ENCODE measurements around the gene HCFC1. TPM values are rescaled to one million over a fixed set of nuclear protein-coding genes. Genes with fewer than 3 reads are reported as not detected.

The HCFC1 gene
- total RNA-seq, 1 experiment from 2014 or later, result 64.9 TPM

Other genes with a start within 250 kb of the HCFC1 start
- 95.0 and 176 TPM in 2 replicates for gene BCAP31, start 247.4 kb downstream of the HCFC1 start, total RNA-seq (2014; rRNA removed; shearing (Covaris generic))
- 12.2 and 17.1 TPM in 2 replicates for gene ABCD1, start 247.0 kb downstream of the HCFC1 start, total RNA-seq (2014; rRNA removed; shearing (Covaris generic))
- gene PLXNB3, start 207.6 kb downstream of the HCFC1 start, total RNA-seq (2014; rRNA removed; shearing (Covaris generic)), result 0.07 TPM in 1 of 2 replicates, not detected in the other
- not detected in 2 replicates for gene SRPK3, start 190.8 kb downstream of the HCFC1 start, total RNA-seq (2014; rRNA removed; shearing (Covaris generic))
- gene IDH3G, start 177.4 kb downstream of the HCFC1 start, total RNA-seq (2014; rRNA removed; shearing (Covaris generic)), result 63.3 and 76.2 TPM in 2 replicates
- 148 and 198 TPM in 2 replicates for gene SSR4, start 177.2 kb downstream of the HCFC1 start, total RNA-seq (2014; rRNA removed; shearing (Covaris generic))
- gene PDZD4, start 141.3 kb downstream of the HCFC1 start, total RNA-seq (2014; rRNA removed; shearing (Covaris generic)), result 73.0 and 76.3 TPM in 2 replicates
- 9.9 and 17.0 TPM in 2 replicates for gene L1CAM, start 85.6 kb downstream of the HCFC1 start, total RNA-seq (2014; rRNA removed; shearing (Covaris generic))
- gene AVPR2, start 67.1 kb downstream of the HCFC1 start, total RNA-seq (2014; rRNA removed; shearing (Covaris generic)), result not detected in 2 replicates
- 39.4 and 51.3 TPM in 2 replicates for gene ARHGAP4, start 45.6 kb downstream of the HCFC1 start, total RNA-seq (2014; rRNA removed; shearing (Covaris generic))
- gene NAA10, start 36.8 kb downstream of the HCFC1 start, total RNA-seq (2014; rRNA removed; shearing (Covaris generic)), result 86.7 and 97.4 TPM in 2 replicates
- gene RENBP, start 27.2 kb downstream of the HCFC1 start, total RNA-seq (2014; rRNA removed; shearing (Covaris generic)), result 17.9 and 18.3 TPM in 2 replicates
- gene TMEM187, start 936 bp upstream of the HCFC1 start, total RNA-seq (2014; rRNA removed; shearing (Covaris generic)), result 8.8 and 9.5 TPM in 2 replicates
- 34.4 and 44.6 TPM in 2 replicates for gene IRAK1, start 48.1 kb upstream of the HCFC1 start, total RNA-seq (2014; rRNA removed; shearing (Covaris generic))
- gene MECP2, start 125.9 kb upstream of the HCFC1 start, total RNA-seq (2014; rRNA removed; shearing (Covaris generic)), result 24.2 and 30.5 TPM in 2 replicates
- not detected in 2 replicates for gene OPN1LW, start 172.4 kb upstream of the HCFC1 start, total RNA-seq (2014; rRNA removed; shearing (Covaris generic))
- not detected in 2 replicates for gene OPN1MW, start 210.8 kb upstream of the HCFC1 start, total RNA-seq (2014; rRNA removed; shearing (Covaris generic))
- not detected in 2 replicates for gene OPN1MW2, start 247.9 kb upstream of the HCFC1 start, total RNA-seq (2014; rRNA removed; shearing (Covaris generic))

Measured in H7 (cell line).